Osteocyte (in vitro differentiated cells): ENCODE measurements around the gene SLC5A10. TPM values are rescaled to one million over a fixed set of nuclear protein-coding genes. Genes with fewer than 3 reads are reported as not detected.
A peak's percentile ranks its signal among the peaks of the same experiment; 100 is the strongest.

Source experiments
- DNase-seq: peaks from one replicate; pipeline ENCODE4 v3.0.0; 2021; ENCODE audit warnings: mixed read lengths; ENCODE audit not compliant: unreplicated experiment; ENCODE audit errors: extremely low spot score
- H3K27ac Mint-ChIP-seq: one replicate; pipeline ENCODE4 v1.8.0; 2021; ENCODE audit warnings: mild to moderate bottlenecking, mixed read lengths; ENCODE audit not compliant: unreplicated experiment
- H3K27me3 Mint-ChIP-seq: one replicate; pipeline ENCODE4 v1.8.0; 2021; ENCODE audit warnings: mixed read lengths; ENCODE audit not compliant: unreplicated experiment
- H3K36me3 Mint-ChIP-seq: one replicate; pipeline ENCODE4 v1.8.0; 2021; ENCODE audit warnings: mixed read lengths; ENCODE audit not compliant: unreplicated experiment
- H3K4me1 Mint-ChIP-seq: one replicate; pipeline ENCODE4 v1.8.0; 2021; ENCODE audit warnings: mixed read lengths; ENCODE audit not compliant: unreplicated experiment
- H3K4me3 Mint-ChIP-seq: one replicate; pipeline ENCODE4 v1.8.0; 2021; ENCODE audit warnings: mild to moderate bottlenecking, moderate library complexity, mixed read lengths; ENCODE audit not compliant: unreplicated experiment
- H3K9me3 Mint-ChIP-seq: one replicate; pipeline ENCODE4 v1.8.0; 2021; ENCODE audit warnings: mixed read lengths; ENCODE audit not compliant: unreplicated experiment
- CTCF ChIP-seq: fragments of 200-600 bp; sonication (generic); IDR thresholded peaks from 2 replicates; pipeline ENCODE4 v1.5.0; 2021; ENCODE audit warnings: antibody characterized with exemption, mild to moderate bottlenecking, moderate library complexity
- total RNA-seq: library from RNA; stranded (reverse); gene quantifications from 2 replicates; pipeline ENCODE4 v1.2.1, GENCODE V29; 2021

Gene SLC5A10
- total RNA-seq, 1 donor from 2014 or later = not detected

GRCh38 chr17:18981335-18981641, 29.3 kb downstream of the SLC5A10 start:
- Mint-ChIP-seq H3K4me3 (no peak overlapping the region), H3K9me3 (no peaks in the 10 kb centered on the region), H3K27me3 (no peaks in the 10 kb centered on the region), H3K27ac (no peak overlapping the region), H3K36me3 (peaks cover 2% of the 10 kb centered on the region), H3K4me1 (peaks cover 14% of the 10 kb centered on the region)
- DNase-seq = no peak
- no peak for TF ChIP-seq CTCF

GRCh38 chr17:18981642-18982424, 29.9 kb downstream of the SLC5A10 start:
- Mint-ChIP-seq H3K27ac (peak overlapping the region; percentile 68), H3K36me3 (peaks cover 2% of the 10 kb centered on the region), H3K9me3 (no peaks in the 10 kb centered on the region), H3K27me3 (no peaks in the 10 kb centered on the region), H3K4me1 (peaks cover 14% of the 10 kb centered on the region), H3K4me3 (no peak overlapping the region)
- TF ChIP-seq CTCF = no peak
- DNase-seq = no peak

GRCh38 chr17:18984273-18985114, 32.5 kb downstream of the SLC5A10 start:
- peaks cover 14% of the 10 kb centered on the region for H3K4me1 Mint-ChIP-seq
- no peaks in the 10 kb centered on the region for H3K9me3 Mint-ChIP-seq
- no peak for DNase-seq
- no peaks in the 10 kb centered on the region for H3K27me3 Mint-ChIP-seq
- H3K27ac Mint-ChIP-seq = no peak overlapping the region
- H3K4me3 Mint-ChIP-seq = no peak overlapping the region
- no peak for TF ChIP-seq CTCF
- no peaks in the 10 kb centered on the region for H3K36me3 Mint-ChIP-seq

GRCh38 chr17:18985475-18985874, 33.5 kb downstream of the SLC5A10 start:
- no peak for TF ChIP-seq CTCF
- Mint-ChIP-seq H3K27ac (no peak overlapping the region), H3K4me1 (peaks cover 14% of the 10 kb centered on the region), H3K4me3 (no peak overlapping the region), H3K9me3 (no peaks in the 10 kb centered on the region), H3K36me3 (no peaks in the 10 kb centered on the region), H3K27me3 (no peaks in the 10 kb centered on the region)
- DNase-seq = no peak

GRCh38 chr17:18986541-18987229, 34.7 kb downstream of the SLC5A10 start:
- H3K27me3 Mint-ChIP-seq = no peaks in the 10 kb centered on the region

More at GRCh38 chr17:18986541-18987229, 34.7 kb downstream of the SLC5A10 start:
- no peak for DNase-seq
- TF ChIP-seq CTCF = no peak
- Mint-ChIP-seq H3K4me1 (peaks cover 7% of the 10 kb centered on the region), H3K36me3 (no peaks in the 10 kb centered on the region), H3K9me3 (no peaks in the 10 kb centered on the region), H3K4me3 (no peak overlapping the region), H3K27ac (no peak overlapping the region)
